Stimulated activated CD4-positive, alpha-beta T cell treated with anti-CD3 and anti-CD28 coated beads, Interleukin-2, amount 100 ng/mL, for 24 hours (primary cell): ENCODE data around the gene STRAP.
A peak's percentile ranks its signal among the peaks of the same experiment; 100 is the strongest.
"Not testable (repeated sequence)": the region's sequence is repeated elsewhere in the genome, so short reads cannot be mapped to it uniquely, and the experiment has no call there.

ENCODE experiments used
- DNase-seq, 2 donors: peaks; one replicate each; pipeline ENCODE4 v3.0.0-alpha.2; 2020

The STRAP gene

DNA sequence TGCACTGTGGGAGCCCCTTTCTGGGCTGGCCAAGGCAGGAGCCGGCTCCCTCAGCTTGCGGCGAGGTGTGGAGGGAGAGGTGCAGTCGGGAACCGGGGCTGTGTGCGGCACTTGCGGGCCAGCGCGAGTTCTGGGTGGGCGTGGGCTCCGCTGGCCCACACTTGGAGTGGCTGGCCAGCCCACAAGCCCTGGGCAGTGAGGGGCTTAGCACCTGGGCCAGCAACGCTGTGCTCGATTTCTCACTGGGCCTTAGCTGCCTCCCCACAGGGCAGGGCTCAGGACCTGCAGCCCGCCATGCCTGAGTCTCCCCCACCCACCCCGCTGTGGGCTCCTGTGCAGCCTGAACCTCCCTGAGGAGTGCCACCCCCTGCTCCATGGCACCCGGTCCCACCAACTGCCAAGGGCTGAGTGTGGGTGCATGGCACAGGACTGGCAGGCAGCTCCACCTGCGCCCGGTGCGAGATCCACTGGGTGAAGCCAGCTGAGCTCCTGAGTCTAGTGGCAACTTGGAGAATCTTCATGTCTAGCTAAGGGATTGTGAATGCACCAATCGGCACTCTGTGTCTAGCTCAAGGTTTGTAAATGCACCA is 7.5 kb upstream of the STRAP start:
- not testable (repeated sequence) for DNase-seq

DNA sequence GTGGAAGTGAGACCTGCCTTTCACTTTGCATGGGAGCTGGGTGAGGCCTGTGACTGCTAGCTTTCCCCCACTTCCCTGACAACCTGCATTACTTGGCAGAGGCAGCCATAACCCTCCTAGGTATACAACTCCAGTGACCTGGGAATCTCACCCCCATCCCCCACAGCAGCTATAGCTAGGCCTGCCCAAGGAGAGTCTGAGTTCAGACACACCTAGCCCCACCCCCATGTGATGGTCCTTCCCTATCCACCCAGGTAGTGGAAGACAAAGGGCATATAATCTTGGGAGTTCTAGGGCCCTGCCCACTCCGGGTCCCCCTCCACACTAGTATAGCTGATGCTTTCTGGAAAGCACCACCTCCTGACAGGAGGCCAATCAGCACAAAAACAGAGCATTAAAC is 6.3 kb upstream of the STRAP start:
- DNase-seq = no peak

GRCh38 chr12:15879413-15879812 is 2.8 kb upstream of the STRAP start:
- no peak for DNase-seq

DNA sequence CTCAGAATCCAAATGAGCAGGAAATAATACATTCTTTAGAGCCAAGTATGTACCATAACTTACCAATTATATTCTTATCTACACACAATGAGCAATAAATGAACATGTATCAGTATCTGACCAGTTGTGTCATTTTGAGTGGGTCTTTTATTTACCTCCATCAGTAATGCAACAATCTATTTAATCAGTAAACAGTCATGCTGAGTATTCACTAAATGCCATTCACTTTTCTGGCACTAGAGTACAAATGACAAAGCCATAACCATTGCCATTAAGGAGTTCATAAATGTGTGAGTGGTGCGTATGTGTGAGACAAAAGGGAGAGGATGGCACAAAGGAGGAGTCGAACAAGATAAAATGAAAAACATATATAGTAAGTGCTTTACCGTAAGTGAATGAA is 1.5 kb upstream of the STRAP start:
- DNase-seq = no peak

DNA sequence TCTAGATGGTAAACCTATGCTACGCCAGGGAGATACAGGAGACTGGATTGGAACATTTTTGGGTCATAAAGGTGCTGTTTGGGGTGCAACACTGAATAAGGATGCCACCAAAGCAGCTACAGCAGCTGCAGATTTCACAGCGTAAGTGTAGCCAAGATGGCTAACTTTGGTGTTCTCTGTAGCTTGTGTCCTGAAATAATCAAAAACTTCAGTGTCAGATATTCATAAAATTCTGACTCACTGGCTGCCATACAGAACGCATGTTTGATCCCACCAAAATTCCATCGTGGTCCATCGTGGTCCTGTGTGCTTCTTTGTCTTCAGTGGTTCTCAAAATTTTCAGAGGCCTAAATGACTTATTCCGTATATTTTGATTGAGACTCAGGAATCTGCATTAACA is 1.3 kb downstream of the STRAP start:
- DNase-seq = no peak

DNA sequence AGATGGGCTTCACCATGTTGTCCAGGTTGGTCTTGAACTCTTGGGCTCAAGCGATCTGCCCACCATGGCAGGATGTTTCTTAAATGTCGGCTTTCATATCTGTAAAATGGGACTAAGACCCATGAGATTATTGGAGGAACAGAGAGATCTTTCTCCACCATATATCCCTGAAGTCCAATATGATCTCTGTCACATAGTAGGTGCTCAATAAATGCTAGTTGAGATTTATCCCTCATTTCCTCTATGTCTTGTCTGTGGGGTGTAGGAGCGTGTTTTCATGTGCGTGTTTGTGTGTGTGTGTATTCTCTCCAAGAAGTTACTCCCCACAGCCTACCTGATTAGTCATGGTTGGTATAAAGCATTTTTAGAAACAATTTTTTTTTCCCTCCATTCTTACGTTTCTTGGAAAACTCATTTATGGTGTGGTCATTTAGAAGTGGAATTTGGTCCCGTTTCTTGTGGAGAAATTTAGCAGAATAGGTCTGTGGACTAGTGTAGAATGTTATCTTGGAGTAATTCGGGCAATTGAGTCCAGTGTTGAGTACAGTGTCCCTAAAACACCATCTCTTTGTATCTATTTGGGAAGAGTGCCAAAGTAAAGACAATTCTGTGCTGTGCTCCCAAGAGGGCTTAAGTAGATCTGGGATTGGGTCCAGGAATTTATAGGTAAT is 4.3 kb downstream of the STRAP start:
- no peak for DNase-seq

DNA sequence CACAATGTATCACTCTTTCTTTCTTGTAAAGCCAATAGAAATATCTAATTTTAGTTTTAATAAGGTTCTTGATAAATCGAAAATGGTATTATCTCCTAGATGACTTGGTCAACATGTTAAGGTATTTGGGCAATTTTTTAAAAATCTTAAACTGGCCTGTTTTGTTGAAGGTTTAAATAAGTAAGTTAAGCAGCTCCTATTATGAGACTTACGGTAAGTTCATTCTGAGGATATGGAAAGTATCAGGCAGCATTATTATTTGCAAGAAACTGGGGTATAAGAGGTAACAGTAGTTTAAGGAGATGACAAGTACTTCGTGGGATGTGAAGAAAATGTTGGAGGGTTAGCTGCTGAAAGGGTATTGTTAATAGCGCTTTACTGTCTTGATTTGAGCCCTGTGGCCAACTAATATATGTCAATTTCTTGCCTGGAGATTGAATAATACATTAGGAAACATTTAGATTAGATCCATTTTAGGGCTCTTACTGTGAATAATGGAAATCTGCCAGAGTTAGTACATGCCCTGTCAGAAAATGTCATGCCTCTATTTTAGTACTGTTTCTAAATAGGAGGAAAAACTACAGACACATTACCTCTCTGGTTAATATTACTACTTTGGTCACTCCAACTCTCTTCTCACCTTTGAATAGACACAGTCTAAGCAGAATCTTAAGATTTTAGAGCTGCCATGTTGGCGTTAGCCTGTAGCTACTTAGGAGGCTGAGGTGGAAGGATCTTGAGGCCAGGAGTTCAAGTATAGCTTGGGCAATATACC is 5.0 kb downstream of the STRAP start:
- DNase-seq = no peak

DNA sequence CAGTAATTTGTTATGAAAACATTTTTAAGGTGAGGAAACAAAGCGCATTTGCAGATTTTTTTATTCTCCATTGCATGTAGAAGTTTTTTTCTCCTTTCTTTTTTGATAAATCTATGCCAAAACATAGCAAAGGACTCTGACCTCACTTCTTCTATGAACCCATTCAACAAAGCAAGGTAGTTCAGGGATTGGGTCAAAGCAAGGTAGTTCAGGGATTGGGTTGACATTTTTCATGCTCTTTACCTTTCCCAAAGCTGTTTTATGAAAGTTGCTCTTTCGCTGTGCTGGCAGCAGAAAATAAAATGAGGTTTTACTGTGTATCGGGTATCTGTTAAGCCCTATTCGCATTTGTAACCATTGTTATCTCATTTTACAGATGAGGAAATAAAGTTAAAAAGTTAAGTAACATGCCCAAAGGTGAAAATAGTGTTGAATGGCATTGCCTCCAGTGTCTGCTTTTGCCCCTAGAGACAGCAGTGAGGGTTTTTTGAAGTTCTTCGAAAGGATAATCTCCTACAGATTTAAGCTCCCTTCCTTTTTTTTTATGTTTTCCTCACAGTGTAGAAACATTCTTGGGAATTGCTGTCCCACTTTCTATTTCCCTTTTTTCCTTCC is 10.6 kb downstream of the STRAP start:
- DNase-seq = no peak

- DNase-seq = no peak
Measured at GRCh38 chr12:15893260-15893659, 11.1 kb downstream of the STRAP start.

DNA sequence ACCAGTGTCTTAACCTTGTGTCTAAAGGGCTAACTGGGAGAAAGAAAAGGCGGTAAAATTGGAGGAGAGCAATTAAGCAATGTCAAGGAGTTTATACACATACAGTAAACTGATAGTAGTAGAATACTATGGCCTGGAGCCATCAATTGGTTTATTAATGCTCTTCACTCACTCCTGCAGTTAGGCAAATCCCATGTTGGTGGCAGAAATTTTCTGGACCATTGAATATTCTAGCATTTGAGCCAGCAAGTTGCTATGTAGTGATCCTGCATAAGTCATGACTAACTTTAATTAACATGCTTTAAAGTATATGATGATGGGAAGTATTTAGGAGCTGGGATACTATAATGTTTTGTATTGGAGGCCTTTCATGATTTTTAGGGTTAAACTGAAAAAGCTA is 14.7 kb downstream of the STRAP start:
- DNase-seq = no peak

DNA sequence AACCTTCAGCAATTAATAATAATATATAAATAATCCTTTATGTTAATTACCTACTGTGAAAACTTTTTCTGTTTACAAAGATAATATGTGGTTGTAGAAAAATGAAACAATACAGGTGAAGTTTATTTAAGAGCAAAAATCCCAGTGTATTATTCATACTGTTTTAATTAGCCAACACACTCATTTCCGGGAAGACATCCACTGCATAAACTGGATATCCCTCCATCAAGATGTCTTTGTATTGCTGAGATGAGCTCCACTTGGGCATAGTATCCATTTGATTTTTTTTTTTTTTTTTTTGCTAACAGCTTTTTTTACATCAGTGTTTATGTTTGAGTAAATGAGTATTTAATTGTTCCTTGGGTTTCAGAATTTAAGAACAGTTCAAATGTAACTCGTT is 15.2 kb downstream of the STRAP start:
- DNase-seq = no peak

GRCh38 chr12:15899282-15899870 is 17.2 kb downstream of the STRAP start:
- no peak for DNase-seq

- no peak for DNase-seq
Measured at GRCh38 chr12:15904378-15904920, 22.3 kb downstream of the STRAP start.

GRCh38 chr12:15910468-15910863 is 28.3 kb downstream of the STRAP start:
- DNase-seq = no peak

- DNase-seq = peak; percentile 66 to 73
Measured at GRCh38 chr12:15910864-15911721, 28.9 kb downstream of the STRAP start, which contains the start of gene DERA. Gene DERA, plus strand, starts transcription at chr12:15911332. Its CDS starts 52 bp downstream, at chr12:15911384.

GRCh38 chr12:15911931-15912330 is 29.7 kb downstream of the STRAP start:
- DNase-seq = not testable (repeated sequence)

DNA sequence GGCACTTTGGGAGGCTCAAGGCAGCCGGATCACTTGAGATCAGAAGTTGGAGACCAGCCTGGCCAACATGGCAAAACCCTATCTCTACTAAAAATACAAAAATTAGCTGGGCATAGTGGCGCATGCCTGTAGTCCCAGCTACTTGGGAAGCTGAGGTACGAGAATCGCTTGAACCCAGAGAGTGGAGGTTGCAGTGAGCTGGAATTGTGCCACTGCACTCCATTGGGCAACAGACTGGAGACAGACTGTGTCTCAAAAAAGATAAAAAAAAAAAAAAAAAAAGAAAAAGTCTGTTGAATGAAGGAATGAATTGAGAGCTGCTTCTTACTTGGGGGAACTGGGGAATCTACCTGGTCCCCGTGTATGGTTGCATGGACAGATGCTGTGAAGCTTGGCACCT is 31.9 kb downstream of the STRAP start:
- DNase-seq = not testable (repeated sequence)

DNA sequence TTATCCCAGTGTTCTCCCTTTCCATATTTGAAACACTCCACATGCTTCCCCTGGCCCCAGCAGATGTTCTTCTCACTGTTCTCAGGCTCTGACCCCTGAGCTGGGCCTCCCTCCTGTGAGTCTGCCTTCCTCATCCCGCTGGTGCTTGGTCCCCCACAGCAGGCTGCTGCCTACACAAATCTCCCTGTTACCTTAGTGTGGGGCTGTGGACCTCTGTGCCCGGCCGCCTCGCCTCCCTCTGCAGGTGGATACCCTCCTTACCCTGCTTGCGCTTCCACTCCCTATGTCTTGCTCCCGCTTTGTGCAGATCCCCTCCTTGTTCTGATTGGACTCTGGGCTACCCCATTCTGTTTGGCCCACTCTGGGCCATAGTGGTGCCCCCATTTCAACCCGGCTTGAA is 35.9 kb downstream of the STRAP start:
- no peak for DNase-seq

GRCh38 chr12:15919418-15919817 is 37.2 kb downstream of the STRAP start:
- no peak for DNase-seq

DNA sequence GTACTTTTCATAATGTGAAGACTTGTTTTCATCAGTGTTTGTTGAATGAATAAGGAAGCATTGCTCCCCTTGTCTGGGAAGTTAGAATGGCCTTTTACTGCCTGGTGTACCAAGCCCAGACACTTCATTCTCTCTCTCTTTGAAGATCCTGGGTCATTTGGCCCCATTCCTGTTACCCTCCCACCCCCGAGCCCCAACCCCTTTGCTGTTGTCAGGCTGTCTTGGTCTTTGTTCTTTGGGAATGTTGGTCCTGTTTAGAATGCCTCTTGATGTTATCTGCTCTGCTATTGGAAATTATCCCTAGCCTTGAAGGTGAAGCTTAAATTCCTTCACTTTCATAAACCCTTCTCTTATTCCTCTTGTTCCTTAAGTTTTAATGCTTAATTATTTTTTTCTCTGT is 42.8 kb downstream of the STRAP start:
- DNase-seq = no peak

DNA sequence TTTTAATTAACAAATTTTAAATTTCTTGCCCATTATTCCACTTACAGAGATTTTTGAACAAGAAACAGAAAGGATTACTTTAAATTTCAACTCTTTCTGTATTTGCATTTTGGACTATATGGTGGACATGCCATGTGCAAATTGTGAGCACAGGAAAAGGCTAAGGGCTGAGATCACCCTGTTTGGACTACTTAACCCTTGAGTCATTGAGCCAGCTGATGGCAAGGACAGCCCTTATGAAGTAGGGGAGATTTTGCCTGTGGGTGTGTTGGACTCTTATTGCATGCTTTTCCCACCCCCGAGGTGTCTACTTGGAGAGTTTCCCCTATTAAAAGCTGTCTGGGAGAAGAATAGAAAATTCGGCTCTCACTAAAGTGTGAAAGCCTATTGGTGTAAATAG is 46.2 kb downstream of the STRAP start:
- DNase-seq = no peak
